Measurements from ENCODE around the gene MARK1.
"Not testable (repeated sequence)": the region's sequence is repeated elsewhere in the genome, so short reads cannot be mapped to it uniquely, and the experiment has no call there.

DNA sequence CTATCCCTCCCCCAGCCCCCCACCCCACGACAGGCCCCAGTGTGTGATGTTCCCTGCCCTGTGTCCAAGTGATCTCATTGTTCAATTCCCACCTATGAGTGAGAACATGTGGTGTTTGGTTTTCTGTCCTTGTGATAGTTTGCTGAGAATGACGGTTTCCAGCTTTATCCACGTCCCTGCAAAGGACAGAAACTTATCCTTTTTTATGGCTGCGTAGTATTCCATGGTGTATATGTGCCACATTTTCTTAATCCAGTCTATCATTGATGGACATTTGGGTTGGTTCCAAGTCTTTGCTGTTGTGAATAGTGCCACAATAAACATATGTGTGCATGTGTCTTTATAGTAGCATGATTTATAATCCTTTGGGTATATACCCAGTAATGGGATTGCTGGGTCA, 77.7 kb downstream of the MARK1 start:
- TF ChIP-seq, protein P1, sequence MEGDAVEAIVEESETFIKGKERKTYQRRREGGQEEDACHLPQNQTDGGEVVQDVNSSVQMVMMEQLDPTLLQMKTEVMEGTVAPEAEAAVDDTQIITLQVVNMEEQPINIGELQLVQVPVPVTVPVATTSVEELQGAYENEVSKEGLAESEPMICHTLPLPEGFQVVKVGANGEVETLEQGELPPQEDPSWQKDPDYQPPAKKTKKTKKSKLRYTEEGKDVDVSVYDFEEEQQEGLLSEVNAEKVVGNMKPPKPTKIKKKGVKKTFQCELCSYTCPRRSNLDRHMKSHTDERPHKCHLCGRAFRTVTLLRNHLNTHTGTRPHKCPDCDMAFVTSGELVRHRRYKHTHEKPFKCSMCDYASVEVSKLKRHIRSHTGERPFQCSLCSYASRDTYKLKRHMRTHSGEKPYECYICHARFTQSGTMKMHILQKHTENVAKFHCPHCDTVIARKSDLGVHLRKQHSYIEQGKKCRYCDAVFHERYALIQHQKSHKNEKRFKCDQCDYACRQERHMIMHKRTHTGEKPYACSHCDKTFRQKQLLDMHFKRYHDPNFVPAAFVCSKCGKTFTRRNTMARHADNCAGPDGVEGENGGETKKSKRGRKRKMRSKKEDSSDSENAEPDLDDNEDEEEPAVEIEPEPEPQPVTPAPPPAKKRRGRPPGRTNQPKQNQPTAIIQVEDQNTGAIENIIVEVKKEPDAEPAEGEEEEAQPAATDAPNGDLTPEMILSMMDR (IDR thresholded peaks at IDR 0.05) = not testable (repeated sequence)
- TF ChIP-seq POLR2A (IDR thresholded peaks at IDR 0.05) = not testable (repeated sequence)

Data from esophagus squamous epithelium (tissue), 4 donors.